ENCODE data around the gene TBL3. TPM values are rescaled to one million over a fixed set of nuclear protein-coding genes. Genes with fewer than 3 reads are reported as not detected.
A peak's percentile ranks its signal among the peaks of the same experiment; 100 is the strongest.
"Not testable (repeated sequence)": the region's sequence is repeated elsewhere in the genome, so short reads cannot be mapped to it uniquely, and the experiment has no call there.

TBL3 gene
- total and polyA plus RNA-seq, 12 donors = 18.5 to 71.1 (median 22.3) TPM

- Histone ChIP-seq H3K4me3 (peak overlapping the region; percentile 23 to 56 (median 46)), H3K9me3 (no peaks in the 10 kb centered on the region), H3K27me3 (no peaks in the 10 kb centered on the region), H3K4me1 (peaks cover 0 to 37% (median 12%) of the 10 kb centered on the region in 9 donors), H3K36me3 (peaks cover 0 to 5% (median 0%) of the 10 kb centered on the region in 9 donors), H3K27ac (peak overlapping the region; percentile 78 to 98 (median 94))
- DNase-seq (no peak), ATAC-seq (peak in 6 of 8 donors; percentile 20 to 48 (median 24))
- 55 to 67% methylated on average over 22 of the region's 22 CpGs for WGBS, 2 donors
- intact Hi-C loops (cut with DNase I) = no loop called here
- no peak for TF ChIP-seq CTCF (IDR thresholded peaks at IDR 0.05)
Observed at GRCh38 chr16:1953734-1954133, 18.1 kb upstream of the TBL3 start.

GRCh38 chr16:1957434-1958142 lies 14.3 kb upstream of the TBL3 start:
- H3K4me3 ChIP-seq; ATAC-seq; H3K9me3 ChIP-seq; H3K27me3 ChIP-seq; H3K27ac ChIP-seq; DNase-seq; intact Hi-C loops (cut with DNase I): not testable (repeated sequence)
- Histone ChIP-seq H3K4me1 (peaks cover 6 to 47% (median 24%) of the 10 kb centered on the region in 9 donors), H3K36me3 (peaks cover 0 to 25% (median 17%) of the 10 kb centered on the region in 9 donors)
- 88 to 90% methylated on average over 20 to 21 of the region's 22 CpGs for WGBS, 2 donors

GRCh38 chr16:1958143-1958491 lies 13.7 kb upstream of the TBL3 start:
- H3K9me3 ChIP-seq; H3K4me3 ChIP-seq; intact Hi-C loops (cut with DNase I); H3K27me3 ChIP-seq; ATAC-seq; H3K27ac ChIP-seq; DNase-seq: not testable (repeated sequence)
- H3K4me1 ChIP-seq = peaks cover 6 to 46% (median 29%) of the 10 kb centered on the region in 9 donors
- WGBS, 2 donors = 67 to 68% methylated on average over 30 of the region's 30 CpGs
- peaks cover 0 to 28% (median 22%) of the 10 kb centered on the region in 9 donors for H3K36me3 ChIP-seq

- ATAC-seq (peak in 3 of 8 donors; percentile 0 to 6 (median 2)), DNase-seq (no peak)
- Histone ChIP-seq H3K27me3 (no peaks in the 10 kb centered on the region), H3K27ac (peak overlapping the region in 9 of 10 donors; percentile 88 to 98 (median 97)), H3K4me3 (peak overlapping the region in 9 of 10 donors; percentile 63 to 99 (median 96)), H3K4me1 (peaks cover 6 to 48% (median 33%) of the 10 kb centered on the region in 9 donors), H3K9me3 (no peaks in the 10 kb centered on the region), H3K36me3 (peaks cover 0 to 35% (median 29%) of the 10 kb centered on the region in 9 donors)
- TF ChIP-seq CTCF (IDR thresholded peaks at IDR 0.05) = no peak
- WGBS, 2 donors = 33 to 39% methylated on average over 14 of the region's 14 CpGs
- intact Hi-C loops (cut with DNase I) = no loop called here
Observed at GRCh38 chr16:1958715-1959268, 13.1 kb upstream of the TBL3 start.

GRCh38 chr16:1959269-1960039 lies 12.4 kb upstream of the TBL3 start, which contains the start of gene NDUFB10:
Gene NDUFB10, plus strand, starts transcription at chr16:1959538. Its CDS starts 87 bp downstream, at chr16:1959625.
- Histone ChIP-seq H3K27me3 (no peaks in the 10 kb centered on the region), H3K36me3 (peaks cover 0 to 36% (median 30%) of the 10 kb centered on the region in 9 donors), H3K9me3 (no peaks in the 10 kb centered on the region), H3K27ac (peak within 1 kb of the TSS; percentile 88 to 98 (median 96)), H3K4me1 (peaks cover 6 to 52% (median 33%) of the 10 kb centered on the region in 9 donors), H3K4me3 (peak within 1 kb of the TSS; percentile 63 to 99 (median 96))
- peak; percentile 93 to 97 for DNase-seq
- WGBS, 2 donors = 1% methylated on average over 79 of the region's 79 CpGs
- peak; percentile 33 to 92 (median 76) for TF ChIP-seq CTCF (IDR thresholded peaks at IDR 0.05)
- intact Hi-C loops (cut with DNase I) = no loop called here
- ATAC-seq = peak; percentile 88 to 96 (median 92)
